ENCODE data around the gene NFASC.

NFASC gene

DNA sequence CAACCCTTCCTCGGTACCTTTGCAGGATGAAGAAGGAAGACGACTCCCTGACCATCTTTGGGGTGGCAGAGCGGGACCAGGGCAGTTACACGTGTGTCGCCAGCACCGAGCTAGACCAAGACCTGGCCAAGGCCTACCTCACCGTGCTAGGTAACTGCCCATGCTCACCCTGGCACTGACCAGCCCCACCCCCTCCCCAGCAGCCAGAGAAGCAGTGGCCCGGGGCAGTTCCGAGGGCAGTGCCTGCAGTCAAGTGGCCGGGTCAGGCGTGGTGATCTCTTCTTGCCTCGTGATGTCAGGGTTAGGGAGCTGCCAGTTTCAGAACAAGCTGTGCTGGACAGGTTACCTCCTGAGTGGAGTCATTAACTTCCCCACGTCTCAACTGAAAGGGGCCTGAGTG is 106.0 kb downstream of the NFASC start:
- no peak overlapping the region for H3K18ac ChIP-seq (ENCODE audit: low read length)
- no peak overlapping the region for H2AK5ac ChIP-seq (ENCODE audit: low read length)
- H4K91ac ChIP-seq (ENCODE audit: low read depth, low read length) = no peak overlapping the region
- no CpG with 5 or more reads among the region's 13 CpGs for WGBS (ENCODE audit: extremely low coverage, insufficient coverage, insufficient read length)
- H3K27me3 ChIP-seq (ENCODE audit: insufficient read depth, low read length) = no peaks in the 10 kb centered on the region
- no peak overlapping the region for H3K9ac ChIP-seq (ENCODE audit: low read length)
- no peak overlapping the region for H3K4me2 ChIP-seq (ENCODE audit: low read length)
- no peak overlapping the region for H4K8ac ChIP-seq (ENCODE audit: low read depth, low read length)
- no peak overlapping the region for H4K12ac ChIP-seq (ENCODE audit: low read depth, low read length)
- DNase-seq = no peak
- H3K14ac ChIP-seq (ENCODE audit: low read length) = no peak overlapping the region
- H2BK12ac ChIP-seq (ENCODE audit: low read length) = no peak overlapping the region
- no peaks in the 10 kb centered on the region for H3K4me1 ChIP-seq (ENCODE audit: control insufficient read depth in 1 of 2, insufficient read depth in 2 of 2, low read length in 2 of 2)
- no peak overlapping the region for H3K23ac ChIP-seq (ENCODE audit: low read length)
- no peak overlapping the region for H3K27ac ChIP-seq (ENCODE audit: low read depth, low read length)
- no peaks in the 10 kb centered on the region for H3K36me3 ChIP-seq (ENCODE audit: control insufficient read depth in 1 of 2, insufficient read depth in 2 of 2, low read length in 2 of 2)
- H3K9me3 ChIP-seq (ENCODE audit: insufficient read depth, low read depth, low read length) = peaks cover 3% of the 10 kb centered on the region
- no peak overlapping the region for H3K4ac ChIP-seq (ENCODE audit: low read depth, low read length)
- no peak overlapping the region for H2BK120ac ChIP-seq (ENCODE audit: insufficient read depth, low read length, poor library complexity)
- H3K79me1 ChIP-seq (ENCODE audit: low read length) = no peaks in the 10 kb centered on the region
- no peak overlapping the region for H2BK5ac ChIP-seq (ENCODE audit: low read depth, low read length, poor library complexity)
- H3K4me3 ChIP-seq (ENCODE audit: low read depth, low read length) = no peak overlapping the region
- no peak overlapping the region for H2AFZ ChIP-seq (ENCODE audit: insufficient read depth, low read length, poor library complexity)
- no peaks in the 10 kb centered on the region for H3K79me2 ChIP-seq (ENCODE audit: control insufficient read depth, insufficient read depth, low read length, poor library complexity)

DNA sequence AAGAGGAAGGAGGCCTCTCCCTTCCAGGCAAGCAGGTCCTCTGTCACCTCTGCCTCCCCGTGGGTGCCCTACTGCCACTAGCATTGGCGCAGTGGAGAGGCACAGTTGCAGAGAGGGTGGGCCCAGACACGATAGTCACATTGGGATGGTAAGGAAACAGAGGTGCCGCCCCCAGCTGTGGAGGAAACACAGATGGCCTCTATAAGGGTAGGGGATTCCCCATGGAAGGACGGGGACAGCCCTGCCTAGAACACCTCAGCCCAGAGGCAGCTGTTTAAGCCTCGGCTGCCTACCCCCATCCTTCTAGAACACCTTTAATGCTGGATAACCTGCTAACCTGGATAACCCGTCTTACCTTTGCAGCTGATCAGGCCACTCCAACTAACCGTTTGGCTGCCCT is 106.7 kb downstream of the NFASC start:
- H2AFZ ChIP-seq (ENCODE audit: insufficient read depth, low read length, poor library complexity) = no peak overlapping the region
- WGBS (ENCODE audit: extremely low coverage, insufficient coverage, insufficient read length) = no CpG with 5 or more reads among the region's 8 CpGs
- peak in 1 of 2 donors; percentile 2 for DNase-seq

DNA sequence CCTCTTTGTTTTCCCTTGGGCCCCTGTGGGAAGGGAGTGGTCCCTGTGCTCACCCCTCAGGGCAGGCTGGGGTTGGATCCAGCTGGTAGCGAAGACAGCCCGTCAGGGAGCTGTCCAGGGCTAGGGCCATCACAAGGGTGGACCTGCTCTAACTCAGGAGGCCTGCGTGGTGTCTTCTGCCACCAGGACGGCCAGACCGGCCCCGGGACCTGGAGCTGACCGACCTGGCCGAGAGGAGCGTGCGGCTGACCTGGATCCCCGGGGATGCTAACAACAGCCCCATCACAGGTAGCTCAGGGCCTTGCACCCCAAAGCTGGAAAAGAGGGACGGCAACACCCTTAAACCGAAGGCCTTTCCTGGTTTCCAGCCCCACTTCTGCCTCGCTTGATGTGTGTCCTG is 108.1 kb downstream of the NFASC start:
- no CpG with 5 or more reads among the region's 14 CpGs for WGBS (ENCODE audit: extremely low coverage, insufficient coverage, insufficient read length)
- no peak overlapping the region for H2BK5ac ChIP-seq (ENCODE audit: low read depth, low read length, poor library complexity)
- no peak for DNase-seq
- H2BK120ac ChIP-seq (ENCODE audit: insufficient read depth, low read length, poor library complexity) = no peak overlapping the region
- no peaks in the 10 kb centered on the region for H3K36me3 ChIP-seq (ENCODE audit: control insufficient read depth in 1 of 2, insufficient read depth in 2 of 2, low read length in 2 of 2)
- no peak overlapping the region for H3K9ac ChIP-seq (ENCODE audit: low read length)
- H3K23ac ChIP-seq (ENCODE audit: low read length) = no peak overlapping the region
- H3K79me1 ChIP-seq (ENCODE audit: low read length) = no peaks in the 10 kb centered on the region
- peaks cover 3% of the 10 kb centered on the region for H3K9me3 ChIP-seq (ENCODE audit: insufficient read depth, low read depth, low read length)
- H4K12ac ChIP-seq (ENCODE audit: low read depth, low read length) = no peak overlapping the region
- H2BK12ac ChIP-seq (ENCODE audit: low read length) = no peak overlapping the region
- no peak overlapping the region for H4K91ac ChIP-seq (ENCODE audit: low read depth, low read length)
- H2AFZ ChIP-seq (ENCODE audit: insufficient read depth, low read length, poor library complexity) = no peak overlapping the region
- no peaks in the 10 kb centered on the region for H3K27me3 ChIP-seq (ENCODE audit: insufficient read depth, low read length)
- no peak overlapping the region for H3K4ac ChIP-seq (ENCODE audit: low read depth, low read length)
- no peak overlapping the region for H3K4me2 ChIP-seq (ENCODE audit: low read length)
- no peak overlapping the region for H4K8ac ChIP-seq (ENCODE audit: low read depth, low read length)
- no peak overlapping the region for H3K18ac ChIP-seq (ENCODE audit: low read length)
- H3K79me2 ChIP-seq (ENCODE audit: control insufficient read depth, insufficient read depth, low read length, poor library complexity) = no peaks in the 10 kb centered on the region
- H2AK5ac ChIP-seq (ENCODE audit: low read length) = no peak overlapping the region
- H3K14ac ChIP-seq (ENCODE audit: low read length) = no peak overlapping the region
- no peak overlapping the region for H3K27ac ChIP-seq (ENCODE audit: low read depth, low read length)
- no peak overlapping the region for H3K4me3 ChIP-seq (ENCODE audit: low read depth, low read length)
- no peaks in the 10 kb centered on the region for H3K4me1 ChIP-seq (ENCODE audit: control insufficient read depth in 1 of 2, insufficient read depth in 2 of 2, low read length in 2 of 2)

More for the DNA sequence above, 106.7 kb downstream of the NFASC start:
- Histone ChIP-seq H2BK5ac (ENCODE audit: low read depth, low read length, poor library complexity) (no peak overlapping the region), H3K4me1 (ENCODE audit: control insufficient read depth in 1 of 2, insufficient read depth in 2 of 2, low read length in 2 of 2) (no peaks in the 10 kb centered on the region), H4K8ac (ENCODE audit: low read depth, low read length) (no peak overlapping the region), H3K4ac (ENCODE audit: low read depth, low read length) (no peak overlapping the region), H3K79me1 (ENCODE audit: low read length) (no peaks in the 10 kb centered on the region), H3K36me3 (ENCODE audit: control insufficient read depth in 1 of 2, insufficient read depth in 2 of 2, low read length in 2 of 2) (no peaks in the 10 kb centered on the region), H4K12ac (ENCODE audit: low read depth, low read length) (no peak overlapping the region), H3K79me2 (ENCODE audit: control insufficient read depth, insufficient read depth, low read length, poor library complexity) (no peaks in the 10 kb centered on the region), H3K9ac (ENCODE audit: low read length) (no peak overlapping the region), H3K27ac (ENCODE audit: low read depth, low read length) (no peak overlapping the region), H2AK5ac (ENCODE audit: low read length) (no peak overlapping the region), H4K91ac (ENCODE audit: low read depth, low read length) (no peak overlapping the region), H3K27me3 (ENCODE audit: insufficient read depth, low read length) (no peaks in the 10 kb centered on the region), H3K23ac (ENCODE audit: low read length) (no peak overlapping the region), H2BK120ac (ENCODE audit: insufficient read depth, low read length, poor library complexity) (no peak overlapping the region), H2BK12ac (ENCODE audit: low read length) (no peak overlapping the region), H3K9me3 (ENCODE audit: insufficient read depth, low read depth, low read length) (peaks cover 3% of the 10 kb centered on the region), H3K4me3 (ENCODE audit: low read depth, low read length) (peak overlapping the region; percentile 21), H3K14ac (ENCODE audit: low read length) (no peak overlapping the region), H3K4me2 (ENCODE audit: low read length) (no peak overlapping the region), H3K18ac (ENCODE audit: low read length) (no peak overlapping the region)

DNA sequence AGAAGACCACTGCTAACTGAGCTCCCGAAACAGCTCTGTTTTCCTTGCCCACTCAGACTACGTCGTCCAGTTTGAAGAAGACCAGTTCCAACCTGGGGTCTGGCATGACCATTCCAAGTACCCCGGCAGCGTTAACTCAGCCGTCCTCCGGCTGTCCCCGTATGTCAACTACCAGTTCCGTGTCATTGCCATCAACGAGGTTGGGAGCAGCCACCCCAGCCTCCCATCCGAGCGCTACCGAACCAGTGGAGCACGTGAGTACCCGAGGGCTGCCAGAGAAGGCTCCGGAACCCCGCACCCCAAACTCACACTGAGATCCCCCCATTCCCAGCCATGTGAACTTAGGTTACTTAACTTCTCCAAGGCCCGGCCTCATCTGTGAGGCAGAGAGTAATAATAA is 108.6 kb downstream of the NFASC start:
- Histone ChIP-seq H3K27me3 (ENCODE audit: insufficient read depth, low read length) (no peaks in the 10 kb centered on the region), H3K27ac (ENCODE audit: low read depth, low read length) (no peak overlapping the region), H4K12ac (ENCODE audit: low read depth, low read length) (no peak overlapping the region), H3K18ac (ENCODE audit: low read length) (no peak overlapping the region), H2BK120ac (ENCODE audit: insufficient read depth, low read length, poor library complexity) (no peak overlapping the region), H3K23ac (ENCODE audit: low read length) (no peak overlapping the region), H3K79me2 (ENCODE audit: control insufficient read depth, insufficient read depth, low read length, poor library complexity) (no peaks in the 10 kb centered on the region), H3K9me3 (ENCODE audit: insufficient read depth, low read depth, low read length) (peaks cover 3% of the 10 kb centered on the region), H3K36me3 (ENCODE audit: control insufficient read depth in 1 of 2, insufficient read depth in 2 of 2, low read length in 2 of 2) (no peaks in the 10 kb centered on the region), H3K14ac (ENCODE audit: low read length) (no peak overlapping the region), H2BK12ac (ENCODE audit: low read length) (no peak overlapping the region), H3K4ac (ENCODE audit: low read depth, low read length) (no peak overlapping the region), H3K4me1 (ENCODE audit: control insufficient read depth in 1 of 2, insufficient read depth in 2 of 2, low read length in 2 of 2) (no peaks in the 10 kb centered on the region), H4K8ac (ENCODE audit: low read depth, low read length) (no peak overlapping the region), H3K4me3 (ENCODE audit: low read depth, low read length) (no peak overlapping the region), H2BK5ac (ENCODE audit: low read depth, low read length, poor library complexity) (no peak overlapping the region), H3K9ac (ENCODE audit: low read length) (no peak overlapping the region), H3K4me2 (ENCODE audit: low read length) (no peak overlapping the region), H2AFZ (ENCODE audit: insufficient read depth, low read length, poor library complexity) (no peak overlapping the region), H4K91ac (ENCODE audit: low read depth, low read length) (no peak overlapping the region), H2AK5ac (ENCODE audit: low read length) (no peak overlapping the region), H3K79me1 (ENCODE audit: low read length) (no peaks in the 10 kb centered on the region)
- WGBS (ENCODE audit: extremely low coverage, insufficient coverage, insufficient read length) = no CpG with 5 or more reads among the region's 18 CpGs
- no peak for DNase-seq

Data from trophoblast cell (in vitro differentiated cells and primary cell).